H9 (cell line): Measurements from ENCODE around the gene PIANP. TPM values are rescaled to one million over a fixed set of nuclear protein-coding genes. Genes with fewer than 3 reads are reported as not detected.

Source experiments
- DNase-seq: peaks from one replicate; pipeline ENCODE4 v3.0.0-alpha.2; 2017
- H2AFZ ChIP-seq: one replicate; pipeline ENCODE4 v1.6.1; 2013; ENCODE audit warnings: mild to moderate bottlenecking, low read length, control low read depth, moderate library complexity
- H2AK5ac ChIP-seq: 2 replicates; pipeline ENCODE4 v1.6.1; 2013; ENCODE audit warnings: low read length, control low read depth, mixed read lengths; ENCODE audit not compliant: insufficient read length
- H2BK120ac ChIP-seq: one replicate; pipeline ENCODE4 v1.6.1; 2013; ENCODE audit warnings: low read depth, mild to moderate bottlenecking, low read length, control low read depth, inconsistent platforms; ENCODE audit not compliant: poor library complexity, severe bottlenecking
- H2BK12ac ChIP-seq: 2 replicates; pipeline ENCODE4 v1.6.1; 2013; ENCODE audit warnings: low read length, control low read depth, mixed read lengths, low read depth; ENCODE audit not compliant: insufficient read length
- H2BK15ac ChIP-seq: 2 replicates; pipeline ENCODE4 v1.6.1; 2013; ENCODE audit warnings: low read depth, low read length, control low read depth
- H2BK20ac ChIP-seq: one replicate; pipeline ENCODE4 v1.6.1; 2013; ENCODE audit warnings: low read depth, mild to moderate bottlenecking, low read length, control low read depth, inconsistent platforms; ENCODE audit not compliant: poor library complexity, severe bottlenecking
- H2BK5ac ChIP-seq: 2 replicates; pipeline ENCODE4 v1.6.1; 2013; ENCODE audit warnings: low read length, control low read depth, mixed read lengths; ENCODE audit not compliant: insufficient read length
- H3K14ac ChIP-seq: 2 replicates; pipeline ENCODE4 v1.6.1; 2013; ENCODE audit warnings: low read length, control low read depth; ENCODE audit not compliant: insufficient read depth
- H3K18ac ChIP-seq: 2 replicates; pipeline ENCODE4 v1.6.1; 2013; ENCODE audit warnings: low read depth, mild to moderate bottlenecking, mixed read lengths, low read length, control low read depth; ENCODE audit not compliant: insufficient read length
- H3K23ac ChIP-seq: 2 replicates; pipeline ENCODE4 v1.6.1; 2013; ENCODE audit warnings: low read length, control low read depth, mixed read lengths, low read depth; ENCODE audit not compliant: insufficient read length
- H3K23me2 ChIP-seq: 2 replicates; pipeline ENCODE4 v1.6.1; 2013; ENCODE audit warnings: low read depth, mild to moderate bottlenecking, mixed read lengths, low read length, control low read depth; ENCODE audit not compliant: insufficient read length, poor library complexity, severe bottlenecking
- H3K27ac ChIP-seq: 2 replicates; pipeline ENCODE4 v1.5.1; 2013; ENCODE audit warnings: low read length, control low read depth, mixed read lengths, low read depth; ENCODE audit not compliant: insufficient read length
- H3K27me3 ChIP-seq: 2 replicates; pipeline ENCODE4 v1.6.1; 2013; ENCODE audit warnings: low read length, control low read depth, inconsistent platforms; ENCODE audit not compliant: insufficient read depth
- H3K4ac ChIP-seq: 2 replicates; pipeline ENCODE4 v1.6.1; 2013; ENCODE audit warnings: low read depth, mild to moderate bottlenecking, control low read depth, inconsistent platforms, low read length, moderate library complexity
- H3K4me1 ChIP-seq: 2 replicates; pipeline ENCODE4 v1.6.1; 2013; ENCODE audit warnings: low read length, control low read depth, inconsistent platforms; ENCODE audit not compliant: insufficient read depth
- H3K4me2 ChIP-seq: 2 replicates; pipeline ENCODE4 v1.6.1; 2013; ENCODE audit warnings: low read length, control low read depth, mixed read lengths; ENCODE audit not compliant: insufficient read length, insufficient read depth
- H3K56ac ChIP-seq: 2 replicates; pipeline ENCODE4 v1.6.1; 2013; ENCODE audit warnings: low read depth, mild to moderate bottlenecking, mixed read lengths, low read length, control low read depth; ENCODE audit not compliant: insufficient read length
- H3K79me1 ChIP-seq: 2 replicates; pipeline ENCODE4 v1.6.1; 2013; ENCODE audit warnings: low read depth, mild to moderate bottlenecking, moderate library complexity, low read length, control low read depth, inconsistent platforms; ENCODE audit not compliant: insufficient read depth, poor library complexity, severe bottlenecking
- H3K79me2 ChIP-seq: 2 replicates; pipeline ENCODE4 v1.6.1; 2013; ENCODE audit warnings: low read length, control low read depth, inconsistent platforms; ENCODE audit not compliant: insufficient read depth
- H3K9ac ChIP-seq: 2 replicates; pipeline ENCODE4 v1.6.1; 2013; ENCODE audit warnings: low read length, control low read depth, mixed read lengths; ENCODE audit not compliant: insufficient read length; ENCODE audit errors: extremely low read depth
- H3K9me3 ChIP-seq: one replicate; pipeline ENCODE4 v1.6.1; 2013; ENCODE audit warnings: low read depth, low read length, inconsistent platforms; ENCODE audit not compliant: control insufficient read depth
- H3T11ph ChIP-seq: one replicate; pipeline ENCODE4 v1.6.1; 2013; ENCODE audit warnings: mild to moderate bottlenecking, low read length, control low read depth, inconsistent platforms
- H4K20me1 ChIP-seq: one replicate; pipeline ENCODE4 v1.6.1; 2013; ENCODE audit not compliant: control insufficient read depth, insufficient read length, insufficient read depth
- H4K5ac ChIP-seq: 2 replicates; pipeline ENCODE4 v1.6.1; 2013; ENCODE audit warnings: low read depth, mild to moderate bottlenecking, mixed read lengths, low read length, control low read depth; ENCODE audit not compliant: insufficient read length
- H4K8ac ChIP-seq: replicated peaks from 2 replicates; pipeline ENCODE4 v1.6.1; 2013; ENCODE audit warnings: low read length, control low read depth, mixed read lengths, low read depth; ENCODE audit not compliant: insufficient read length
- H4K91ac ChIP-seq: 2 replicates; pipeline ENCODE4 v1.6.1; 2013; ENCODE audit warnings: low read depth, mild to moderate bottlenecking, moderate library complexity, mixed read lengths, low read length, control low read depth; ENCODE audit not compliant: insufficient read length
- H3K27ac Mint-ChIP-seq, 3 experiments: 2 replicates in 2 of 3; 3 replicates in 1 of 3; pipeline ENCODE4 v1.8.0; 2020 to 2021; ENCODE audit warnings: mixed read lengths in 3 of 3, mild to moderate bottlenecking in 1 of 3, moderate library complexity in 1 of 3
- H3K27me3 Mint-ChIP-seq: 2 replicates; pipeline ENCODE4 v1.8.0; 2021; ENCODE audit warnings: low read depth, mild to moderate bottlenecking, moderate library complexity, mixed read lengths
- H3K36me3 Mint-ChIP-seq, 3 experiments: 2 replicates in 2 of 3; 3 replicates in 1 of 3; pipeline ENCODE4 v1.8.0; 2020 to 2021; ENCODE audit warnings: low read depth in 3 of 3, mixed read lengths in 3 of 3; ENCODE audit not compliant: insufficient read depth in 1 of 3
- H3K4me1 Mint-ChIP-seq, 2 experiments: 2 replicates each; pipeline ENCODE4 v1.8.0; 2020; ENCODE audit warnings: mixed read lengths in 2 of 2
- H3K4me3 Mint-ChIP-seq, 2 experiments: 2 replicates in 1 of 2; 3 replicates in 1 of 2; pipeline ENCODE4 v1.8.0; 2020 to 2021; ENCODE audit warnings: mild to moderate bottlenecking in 2 of 2, mixed read lengths in 2 of 2, moderate library complexity in 1 of 2
- H3K9me3 Mint-ChIP-seq, 2 experiments: 2 replicates in 1 of 2; 3 replicates in 1 of 2; pipeline ENCODE4 v1.8.0; 2020; ENCODE audit warnings: mild to moderate bottlenecking in 2 of 2, mixed read lengths in 2 of 2, moderate library complexity in 1 of 2
- WGBS: extraction: QIAGEN DNeasy Blood & Tissue Kit; methylation state at CpG from one replicate; pipeline ENCODE4 v1.1.7; 2013; ENCODE audit warnings: missing lambda C conversion rate, low lambda C conversion rate, mixed read lengths; ENCODE audit not compliant: insufficient read length; ENCODE audit errors: extremely low coverage; 5-methylcytosine and 5-hydroxymethylcytosine counted together
- total RNA-seq: library from RNA; stranded (reverse); gene quantifications from 2 replicates; pipeline ENCODE4 v1.2.1, GENCODE V29; 2021
- TF ChIP-seq, protein P1 (sequence below): fragments of 200-600 bp; sonication (generic); conservative IDR thresholded peaks from 3 replicates; pipeline ENCODE4 v1.8.0; 2021; ENCODE audit warnings: antibody characterized with exemption, mild to moderate bottlenecking

The PIANP gene
- total RNA-seq, 1 experiment from 2014 or later: 6.6 TPM

DNA sequence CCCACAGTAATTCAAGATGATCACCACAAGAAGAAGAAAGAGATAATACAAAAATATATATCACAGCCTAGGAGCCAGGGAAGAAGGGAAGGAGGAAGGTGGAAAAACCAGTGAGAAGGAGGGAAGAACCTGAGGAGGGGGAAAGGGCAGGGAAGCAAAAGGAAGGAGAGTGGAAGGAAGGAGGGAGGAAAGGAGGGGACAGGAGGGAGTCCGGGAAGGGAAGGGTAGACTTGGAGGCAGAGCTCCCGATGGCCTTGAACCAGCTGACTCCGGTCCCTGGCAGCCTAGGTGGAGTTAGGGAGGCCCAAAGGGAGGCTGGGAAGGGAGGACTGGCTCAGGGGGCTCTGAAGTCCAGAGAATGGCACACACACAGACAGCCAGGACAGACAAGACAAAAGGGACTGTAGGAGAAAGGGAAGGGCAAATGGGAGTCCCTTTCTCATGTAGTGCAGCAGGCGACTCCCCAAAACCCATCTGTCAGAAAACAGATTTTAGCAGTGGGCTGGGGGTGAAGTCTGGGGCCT is 6.7 kb downstream of the PIANP start:
- Histone ChIP-seq H2BK15ac (no peak overlapping the region), H3K4me1 (peaks cover 3% of the 10 kb centered on the region), H2BK120ac (no peak overlapping the region), H3K18ac (no peak overlapping the region), H2AFZ (no peak overlapping the region), H3T11ph (no peak overlapping the region), H2BK20ac (no peak overlapping the region), H3K9me3 (no peaks in the 10 kb centered on the region), H3K56ac (no peak overlapping the region), H3K23me2 (no peaks in the 10 kb centered on the region), H3K23ac (no peak overlapping the region), H3K14ac (no peak overlapping the region), H3K4me2 (no peak overlapping the region), H4K5ac (no peak overlapping the region), H2BK5ac (no peak overlapping the region), H3K9ac (no peak overlapping the region), H3K4ac (no peak overlapping the region), H3K79me1 (no peaks in the 10 kb centered on the region), H4K20me1 (no peaks in the 10 kb centered on the region), H4K91ac (no peak overlapping the region), H3K27me3 (no peaks in the 10 kb centered on the region), H3K79me2 (no peaks in the 10 kb centered on the region), H2BK12ac (no peak overlapping the region), H3K27ac (no peak overlapping the region), H4K8ac (no peak overlapping the region), H2AK5ac (no peak overlapping the region)
- no peak for DNase-seq
- Mint-ChIP-seq H3K4me3 (no peak overlapping the region), H3K36me3 (peaks cover 3 to 22% (median 8%) of the 10 kb centered on the region in 3 experiments; a peak in 6 of 7 replicates), H3K27me3 (peaks cover 18% of the 10 kb centered on the region), H3K4me1 (peaks cover 10 to 15% of the 10 kb centered on the region in 2 experiments), H3K27ac (no peak overlapping the region), H3K9me3 (no peaks in the 10 kb centered on the region)
- WGBS: no CpG with 5 or more reads among the region's 4 CpGs
- TF ChIP-seq, protein P1, sequence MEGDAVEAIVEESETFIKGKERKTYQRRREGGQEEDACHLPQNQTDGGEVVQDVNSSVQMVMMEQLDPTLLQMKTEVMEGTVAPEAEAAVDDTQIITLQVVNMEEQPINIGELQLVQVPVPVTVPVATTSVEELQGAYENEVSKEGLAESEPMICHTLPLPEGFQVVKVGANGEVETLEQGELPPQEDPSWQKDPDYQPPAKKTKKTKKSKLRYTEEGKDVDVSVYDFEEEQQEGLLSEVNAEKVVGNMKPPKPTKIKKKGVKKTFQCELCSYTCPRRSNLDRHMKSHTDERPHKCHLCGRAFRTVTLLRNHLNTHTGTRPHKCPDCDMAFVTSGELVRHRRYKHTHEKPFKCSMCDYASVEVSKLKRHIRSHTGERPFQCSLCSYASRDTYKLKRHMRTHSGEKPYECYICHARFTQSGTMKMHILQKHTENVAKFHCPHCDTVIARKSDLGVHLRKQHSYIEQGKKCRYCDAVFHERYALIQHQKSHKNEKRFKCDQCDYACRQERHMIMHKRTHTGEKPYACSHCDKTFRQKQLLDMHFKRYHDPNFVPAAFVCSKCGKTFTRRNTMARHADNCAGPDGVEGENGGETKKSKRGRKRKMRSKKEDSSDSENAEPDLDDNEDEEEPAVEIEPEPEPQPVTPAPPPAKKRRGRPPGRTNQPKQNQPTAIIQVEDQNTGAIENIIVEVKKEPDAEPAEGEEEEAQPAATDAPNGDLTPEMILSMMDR: no peak
